SH-SY5Y (cell line): ENCODE measurements around the gene ARRDC3.

ENCODE experiments used
- GATA2 ChIP-seq: IDR thresholded peaks from 2 replicates; pipeline ENCODE4 v1.6.1; 2011; ENCODE audit warnings: mild to moderate bottlenecking, low read depth, low read length
- GATA3 ChIP-seq: IDR thresholded peaks from 2 replicates; pipeline ENCODE4 v1.6.1; 2011; ENCODE audit warnings: low read depth, mild to moderate bottlenecking, low read length, moderate library complexity

GRCh38 chr5:91374893-91375520 lies 8.1 kb downstream of the ARRDC3 start:
- TF ChIP-seq GATA3 (no peak), GATA2 (no peak)
